Activated CD8-positive, alpha-beta memory T cell treated with anti-CD3 and anti-CD28 coated beads, Interleukin-2, amount 10 ng/mL, durations not matched to agents 7 days and 5 days (primary cell): ENCODE measurements around the gene ZNF484. TPM values are rescaled to one million over a fixed set of nuclear protein-coding genes. Genes with fewer than 3 reads are reported as not detected.
"Not testable (repeated sequence)": the region's sequence is repeated elsewhere in the genome, so short reads cannot be mapped to it uniquely, and the experiment has no call there.

Source experiments
- ATAC-seq: fragments of 150-1000 bp; cut with Tn5 transposase; one replicate; pipeline ENCODE4 v1.10.0; 2021; ENCODE audit warnings: moderate library complexity
- CTCF ChIA-PET: fragments of 350-600 bp; sonication (Branson Sonifier 250); formaldehyde crosslinking; loops from one replicate; lab custom pipeline; 2021; ENCODE audit warnings: antibody characterized with exemption; lab: Charles Lee
- DNase-seq: peaks from one replicate; pipeline ENCODE4 v3.0.0-alpha.2; 2020
- H3K27ac Mint-ChIP-seq: one replicate; pipeline ENCODE4 v1.8.0; 2021; ENCODE audit warnings: mild to moderate bottlenecking, mixed read lengths
- H3K27me3 Mint-ChIP-seq: one replicate; pipeline ENCODE4 v1.8.0; 2021; ENCODE audit warnings: mixed read lengths
- H3K36me3 Mint-ChIP-seq: one replicate; pipeline ENCODE4 v1.8.0; 2021; ENCODE audit warnings: mild to moderate bottlenecking, mixed read lengths
- H3K4me1 Mint-ChIP-seq: one replicate; pipeline ENCODE4 v1.8.0; 2021; ENCODE audit warnings: mixed read lengths
- H3K4me3 Mint-ChIP-seq: one replicate; pipeline ENCODE4 v1.8.0; 2021; ENCODE audit warnings: mild to moderate bottlenecking, moderate library complexity, mixed read lengths
- H3K9me3 Mint-ChIP-seq: one replicate; pipeline ENCODE4 v1.8.0; 2022; ENCODE audit warnings: low read depth, mixed read lengths
- total RNA-seq, 2 experiments: library from RNA; stranded (reverse); gene quantifications; one replicate each; pipeline ENCODE4 v1.2.3, GENCODE V29; 2021

Gene ZNF484
- 10 to 100 TPM; 10.2 to 11.9 TPM for total RNA-seq

GRCh38 chr9:92877531-92878430 lies at the start of gene ZNF484:
Gene ZNF484, minus strand, starts transcription at chr9:92878038. Its CDS starts 3,009 bp downstream, at chr9:92875029.
- H3K4me3 Mint-ChIP-seq: peak within 1 kb of the TSS; percentile 97
- H3K27me3 Mint-ChIP-seq: no peaks in the 10 kb centered on the region
- ATAC-seq: peak; percentile 99
- CTCF ChIA-PET: no interaction called here
- H3K4me1 Mint-ChIP-seq: peaks cover 33% of the 10 kb centered on the region
- peaks cover 30% of the 10 kb centered on the region for H3K36me3 Mint-ChIP-seq
- no peaks in the 10 kb centered on the region for H3K9me3 Mint-ChIP-seq
- H3K27ac Mint-ChIP-seq: peak within 1 kb of the TSS; percentile 93
- DNase-seq: peak; percentile 98

- no peaks in the 10 kb centered on the region for H3K9me3 Mint-ChIP-seq
- H3K4me1 Mint-ChIP-seq: no peaks in the 10 kb centered on the region
- CTCF ChIA-PET: interaction anchor here (0.8 kb wide), 1 partner anchor 10 kb away, joined by 3 read pairs; no protein-coding TSS in a partner anchor
- H3K36me3 Mint-ChIP-seq: no peaks in the 10 kb centered on the region
- H3K4me3 Mint-ChIP-seq: no peak overlapping the region
- ATAC-seq (no peak), DNase-seq (no peak)
- H3K27me3 Mint-ChIP-seq: no peaks in the 10 kb centered on the region
- no peak overlapping the region for H3K27ac Mint-ChIP-seq
Measured at GRCh38 chr9:92920437-92920836, 42.6 kb upstream of the ZNF484 start.

DNA sequence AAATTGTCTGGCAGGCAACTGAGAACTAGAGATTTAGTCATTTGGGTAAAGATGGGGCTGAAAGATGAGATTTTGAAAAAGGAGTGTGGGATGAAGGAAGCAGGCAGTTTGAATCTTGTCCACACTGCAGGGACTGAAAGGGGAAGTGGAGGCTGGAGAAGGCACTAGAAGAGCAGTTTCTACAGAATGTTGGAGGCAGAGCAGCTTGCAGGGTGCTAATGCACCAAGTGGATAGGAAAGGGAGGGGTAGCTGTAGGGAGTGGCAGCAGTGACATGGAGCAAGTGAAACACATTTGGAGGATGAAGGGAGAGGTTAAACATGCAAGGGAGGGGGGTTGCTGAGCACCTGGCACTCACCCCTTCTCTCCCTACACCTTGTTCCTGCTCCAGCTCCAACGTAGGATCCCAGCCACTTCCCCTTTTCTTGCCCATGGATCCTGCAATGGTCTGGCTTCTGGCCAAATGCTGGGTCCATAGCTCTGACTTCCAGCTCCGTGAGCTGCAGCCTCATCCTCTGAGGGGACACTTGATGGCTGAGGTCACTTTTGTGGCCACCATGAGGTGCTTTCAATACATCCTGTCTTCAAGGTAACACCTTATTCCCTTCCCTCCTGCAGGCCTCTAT lies 39.5 kb upstream of the ZNF484 start:
- no peak for DNase-seq
- CTCF ChIA-PET: no interaction called here
- Mint-ChIP-seq H3K4me1 (no peaks in the 10 kb centered on the region), H3K36me3 (no peaks in the 10 kb centered on the region), H3K27ac (no peak overlapping the region), H3K4me3 (no peak overlapping the region), H3K9me3 (no peaks in the 10 kb centered on the region), H3K27me3 (peaks cover 3% of the 10 kb centered on the region)
- ATAC-seq: no peak

DNA sequence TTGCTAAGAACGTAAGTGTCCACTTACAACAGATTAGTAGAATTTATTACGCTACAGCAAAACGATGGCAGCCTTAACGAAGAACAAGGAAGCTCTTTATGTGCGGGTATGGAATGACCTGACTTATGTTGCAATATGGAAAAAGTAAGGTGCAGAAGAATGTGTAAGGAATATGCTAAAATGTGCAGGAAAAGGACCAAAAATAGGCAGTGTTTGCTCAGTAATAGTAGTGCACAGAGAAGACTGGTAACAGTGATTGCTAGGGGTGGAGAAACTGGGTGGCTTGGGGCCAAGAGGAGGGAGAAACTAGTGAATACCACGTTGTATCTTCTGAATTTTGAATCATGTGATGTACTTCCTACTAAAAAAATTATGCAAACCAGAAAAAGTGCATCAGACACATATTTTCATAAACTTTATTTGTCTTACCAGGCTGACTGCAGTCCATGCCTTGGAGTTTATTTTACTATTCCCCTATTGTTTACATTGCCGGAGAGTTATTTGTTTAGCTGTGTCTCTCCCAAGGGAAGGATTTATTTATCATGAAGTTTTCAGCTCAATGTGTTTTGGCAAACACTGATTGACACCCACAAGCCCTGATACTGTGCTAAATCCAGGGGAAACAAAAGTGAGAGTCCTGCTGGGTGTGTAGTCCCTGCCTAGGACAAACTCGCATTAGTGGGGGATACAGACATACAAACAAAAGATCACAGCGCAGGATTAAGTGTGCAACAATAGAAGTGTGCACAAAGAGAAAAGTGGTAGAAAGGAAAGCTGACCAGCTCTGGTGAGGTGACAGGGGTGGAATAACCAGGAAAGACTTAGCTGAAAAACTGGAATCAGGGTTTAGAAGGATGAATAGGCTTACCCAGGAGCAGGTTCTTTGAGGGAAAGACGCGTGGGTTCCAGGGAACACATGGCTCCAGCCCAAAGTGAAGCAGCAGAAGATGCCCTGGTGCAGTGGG lies 34.0 kb upstream of the ZNF484 start:
- H3K4me3 Mint-ChIP-seq: no peak overlapping the region
- CTCF ChIA-PET: no interaction called here
- H3K36me3 Mint-ChIP-seq: no peaks in the 10 kb centered on the region
- DNase-seq (no peak), ATAC-seq (no peak)
- no peaks in the 10 kb centered on the region for H3K4me1 Mint-ChIP-seq
- peaks cover 29% of the 10 kb centered on the region for H3K27me3 Mint-ChIP-seq
- no peaks in the 10 kb centered on the region for H3K9me3 Mint-ChIP-seq
- H3K27ac Mint-ChIP-seq: no peak overlapping the region

- DNase-seq, H3K27ac Mint-ChIP-seq: not testable (repeated sequence)
Measured at GRCh38 chr9:92905137-92905536, 27.3 kb upstream of the ZNF484 start.

DNA sequence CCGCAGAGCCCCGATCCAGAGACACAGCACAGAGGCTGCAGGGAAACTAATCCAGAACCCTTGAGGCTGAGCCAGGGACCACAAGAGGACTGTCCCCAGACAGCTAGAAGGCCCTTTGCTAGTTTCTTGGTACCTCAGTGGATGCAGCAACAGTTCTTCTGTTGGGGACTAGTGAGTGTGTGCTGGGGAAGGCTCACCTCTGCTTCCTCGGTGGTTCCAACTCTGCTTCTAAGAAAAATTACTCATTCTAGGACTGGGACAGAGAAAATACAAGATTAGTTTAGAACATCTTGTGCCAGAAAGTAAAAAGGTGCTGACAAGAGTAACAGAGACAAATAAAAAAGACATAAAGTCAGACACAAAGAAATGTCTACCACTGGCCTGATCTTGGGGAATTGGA lies 19.5 kb upstream of the ZNF484 start:
- ATAC-seq (peak; percentile 64), DNase-seq (no peak)
- Mint-ChIP-seq H3K27me3 (no peaks in the 10 kb centered on the region), H3K4me1 (peaks cover 22% of the 10 kb centered on the region), H3K4me3 (no peak overlapping the region), H3K36me3 (no peaks in the 10 kb centered on the region), H3K9me3 (peaks cover 2% of the 10 kb centered on the region), H3K27ac (peak overlapping the region; percentile 67)
- CTCF ChIA-PET: no interaction called here

More at GRCh38 chr9:92905137-92905536, 27.3 kb upstream of the ZNF484 start:
- H3K36me3 Mint-ChIP-seq, H3K4me3 Mint-ChIP-seq, CTCF ChIA-PET, H3K9me3 Mint-ChIP-seq, ATAC-seq, H3K4me1 Mint-ChIP-seq: not testable (repeated sequence)
- peaks cover 11% of the 10 kb centered on the region for H3K27me3 Mint-ChIP-seq

- Mint-ChIP-seq H3K4me1 (peaks cover 22% of the 10 kb centered on the region), H3K4me3 (no peak overlapping the region), H3K9me3 (peaks cover 2% of the 10 kb centered on the region), H3K27ac (no peak overlapping the region), H3K36me3 (no peaks in the 10 kb centered on the region), H3K27me3 (no peaks in the 10 kb centered on the region)
- DNase-seq (no peak), ATAC-seq (no peak)
- CTCF ChIA-PET: no interaction called here
Measured at GRCh38 chr9:92895812-92896436, 18.1 kb upstream of the ZNF484 start.

GRCh38 chr9:92894711-92895362 lies 17.0 kb upstream of the ZNF484 start:
- no peak overlapping the region for H3K4me3 Mint-ChIP-seq
- H3K4me1 Mint-ChIP-seq: peaks cover 22% of the 10 kb centered on the region
- peaks cover 3% of the 10 kb centered on the region for H3K27me3 Mint-ChIP-seq
- no peak overlapping the region for H3K27ac Mint-ChIP-seq
- DNase-seq (no peak), ATAC-seq (no peak)
- no peaks in the 10 kb centered on the region for H3K36me3 Mint-ChIP-seq
- peaks cover 2% of the 10 kb centered on the region for H3K9me3 Mint-ChIP-seq
- CTCF ChIA-PET: no interaction called here

- H3K9me3 Mint-ChIP-seq, CTCF ChIA-PET, H3K27me3 Mint-ChIP-seq, H3K4me3 Mint-ChIP-seq, ATAC-seq, DNase-seq, H3K36me3 Mint-ChIP-seq, H3K27ac Mint-ChIP-seq: not testable (repeated sequence)
- peaks cover 22% of the 10 kb centered on the region for H3K4me1 Mint-ChIP-seq
Measured at GRCh38 chr9:92893916-92894610, 16.2 kb upstream of the ZNF484 start.

DNA sequence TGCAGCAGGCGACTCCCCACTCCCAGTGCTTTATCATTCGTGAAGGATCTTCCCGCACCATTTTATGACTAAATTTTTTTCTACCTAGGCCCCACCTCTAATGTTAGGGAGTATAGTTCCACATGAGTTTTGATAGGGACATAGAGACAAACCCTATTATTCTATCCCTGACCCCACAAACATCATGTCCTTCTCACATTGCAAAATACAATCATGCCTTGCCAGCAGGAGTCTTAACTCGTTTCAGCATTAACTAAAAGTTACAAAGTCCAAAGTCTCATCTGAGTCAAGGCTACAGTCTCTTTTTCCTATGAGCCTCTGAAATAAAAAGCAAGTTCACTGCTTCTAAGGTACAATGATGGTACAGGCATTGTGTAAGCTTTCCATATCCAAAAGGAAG lies 14.4 kb upstream of the ZNF484 start:
- H3K36me3 Mint-ChIP-seq, ATAC-seq, H3K4me3 Mint-ChIP-seq, H3K9me3 Mint-ChIP-seq, H3K27me3 Mint-ChIP-seq, H3K27ac Mint-ChIP-seq, CTCF ChIA-PET, DNase-seq: not testable (repeated sequence)
- peaks cover 32% of the 10 kb centered on the region for H3K4me1 Mint-ChIP-seq

- H3K36me3 Mint-ChIP-seq: no peaks in the 10 kb centered on the region
- H3K9me3 Mint-ChIP-seq: no peaks in the 10 kb centered on the region
- ATAC-seq: no peak
- CTCF ChIA-PET: no interaction called here
- DNase-seq: no peak
- peaks cover 7% of the 10 kb centered on the region for H3K27me3 Mint-ChIP-seq
- no peak overlapping the region for H3K27ac Mint-ChIP-seq
- H3K4me1 Mint-ChIP-seq: peaks cover 26% of the 10 kb centered on the region
- no peak overlapping the region for H3K4me3 Mint-ChIP-seq
Measured at GRCh38 chr9:92890761-92891160, 12.9 kb upstream of the ZNF484 start.

DNA sequence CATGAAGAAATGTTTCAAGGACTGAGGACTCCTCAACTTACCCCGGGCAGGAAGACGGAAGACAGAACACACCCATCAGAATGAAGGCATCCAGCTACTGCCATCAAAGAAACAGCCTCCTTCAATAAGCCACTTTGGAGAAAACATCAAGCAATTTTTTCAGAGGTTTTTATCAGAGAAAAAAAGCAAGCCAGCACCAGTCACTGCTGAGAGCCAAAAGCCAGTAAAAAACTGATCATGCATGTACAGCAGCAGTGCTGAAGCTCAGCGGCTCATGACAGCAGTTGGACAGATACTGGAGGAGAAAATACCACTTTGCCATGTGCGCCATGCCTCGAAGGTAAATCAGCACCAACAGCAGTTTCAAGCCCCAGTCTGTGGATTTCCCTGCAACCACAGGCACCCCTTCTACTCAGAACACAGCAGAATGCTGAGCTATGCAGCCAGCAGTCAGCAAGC lies 10.1 kb upstream of the ZNF484 start:
- Mint-ChIP-seq H3K36me3 (no peaks in the 10 kb centered on the region), H3K4me3 (no peak overlapping the region), H3K27me3 (peaks cover 8% of the 10 kb centered on the region), H3K4me1 (peaks cover 22% of the 10 kb centered on the region), H3K27ac (peak overlapping the region; percentile 32), H3K9me3 (no peaks in the 10 kb centered on the region)
- ATAC-seq: peak; percentile 30
- CTCF ChIA-PET: interaction anchor here (0.8 kb wide), 1 partner anchor 118 kb away, joined by 3 read pairs; no protein-coding TSS in a partner anchor
- DNase-seq: peak; percentile 59
